ENCODE results near the gene PFN3.

- TF ChIP-seq POLR2A (IDR thresholded peaks at IDR 0.05) (no peak), CTCF (IDR thresholded peaks at IDR 0.05) (no peak), EP300 (IDR thresholded peaks at IDR 0.05) (no peak)
These were observed 47.3 kb upstream of the PFN3 start for GRCh38 chr5:177447611-177448243.

Data from ovary (tissue), 3 donors.